Measurements from ENCODE around the gene ID1. TPM values are rescaled to one million over a fixed set of nuclear protein-coding genes. Genes with fewer than 3 reads are reported as not detected.
A peak's percentile ranks its signal among the peaks of the same experiment; 100 is the strongest.

The ID1 gene
- total RNA-seq, 1 experiment from 2014 or later, result 360 TPM

DNA sequence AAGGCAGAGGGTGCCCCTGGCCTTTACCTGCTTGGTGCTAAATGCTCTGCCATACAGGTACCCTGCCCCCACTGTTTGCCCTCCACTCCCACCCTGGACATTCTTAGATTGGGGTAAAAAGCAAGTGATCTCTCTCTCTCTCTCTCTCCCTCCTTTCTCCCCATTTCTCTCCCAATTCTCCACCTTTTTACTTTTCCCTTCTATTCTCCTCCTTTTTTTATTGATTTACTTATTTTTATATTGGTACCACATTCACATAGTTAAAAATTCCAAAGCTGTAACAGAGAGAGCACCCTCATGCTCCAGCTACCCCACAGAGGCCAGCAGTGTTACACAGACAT, 37.7 kb upstream of the ID1 start:
- no peak overlapping the region for H3K9ac ChIP-seq (ENCODE audit: extremely low read depth, insufficient read length, low read length)
- H4K5ac ChIP-seq (ENCODE audit: insufficient read length, low read depth, low read length), result no peak overlapping the region
- no peak overlapping the region for H2AK5ac ChIP-seq (ENCODE audit: insufficient read length, low read length)
- Mint-ChIP-seq H3K4me3 (no peak overlapping the region; a peak in 1 of 5 replicates), H3K27ac (peak overlapping the region in 1 of 3 experiments; percentile 26; a peak in 3 of 7 replicates), H3K36me3 (ENCODE audit: insufficient read depth in 1 of 3, low read depth in 3 of 3) (peaks cover 14 to 67% (median 14%) of the 10 kb centered on the region in 3 experiments; a peak in 6 of 7 replicates), H3K27me3 (ENCODE audit: low read depth) (no peaks in the 10 kb centered on the region; the same call in 1 of the 2 replicates), H3K9me3 (no peaks in the 10 kb centered on the region), H3K4me1 (peaks cover 37 to 57% of the 10 kb centered on the region in 2 experiments)
- H4K20me1 ChIP-seq (ENCODE audit: control insufficient read depth, insufficient read depth, insufficient read length), result no peaks in the 10 kb centered on the region
- H3K4me1 ChIP-seq (ENCODE audit: insufficient read depth, low read length), result no peaks in the 10 kb centered on the region; the same call in 1 of the 2 replicates
- no peak overlapping the region for H3K4me2 ChIP-seq (ENCODE audit: insufficient read depth, insufficient read length, low read length)
- no peak overlapping the region for H4K91ac ChIP-seq (ENCODE audit: insufficient read length, low read depth, low read length)
- no peak overlapping the region for H3T11ph ChIP-seq (ENCODE audit: low read length)
- H2AFZ ChIP-seq (ENCODE audit: low read length), result no peak overlapping the region
- H2BK20ac ChIP-seq (ENCODE audit: low read depth, low read length, poor library complexity, severe bottlenecking), result no peak overlapping the region
- H3K56ac ChIP-seq (ENCODE audit: insufficient read length, low read depth, low read length), result no peak overlapping the region
- no peaks in the 10 kb centered on the region for H3K9me3 ChIP-seq (ENCODE audit: control insufficient read depth, low read depth, low read length)
- H2BK12ac ChIP-seq (ENCODE audit: insufficient read length, low read depth, low read length), result no peak overlapping the region
- H3K4ac ChIP-seq (ENCODE audit: low read depth, low read length), result no peak overlapping the region
- H3K23ac ChIP-seq (ENCODE audit: insufficient read length, low read depth, low read length), result no peak overlapping the region
- H2BK120ac ChIP-seq (ENCODE audit: low read depth, low read length, poor library complexity, severe bottlenecking), result no peak overlapping the region
- H2BK5ac ChIP-seq (ENCODE audit: insufficient read length, low read length), result no peak overlapping the region
- peaks cover 3% of the 10 kb centered on the region for H3K23me2 ChIP-seq (ENCODE audit: insufficient read length, low read depth, low read length, poor library complexity, severe bottlenecking)
- H3K79me1 ChIP-seq (ENCODE audit: insufficient read depth, low read depth, low read length, poor library complexity, severe bottlenecking), result no peaks in the 10 kb centered on the region
- H3K18ac ChIP-seq (ENCODE audit: insufficient read length, low read depth, low read length), result no peak overlapping the region
- no peak for DNase-seq
- no peak for TF ChIP-seq CTCF (conservative IDR thresholded peaks at IDR 0.05)
- H3K79me2 ChIP-seq (ENCODE audit: insufficient read depth, low read length), result no peaks in the 10 kb centered on the region
- H2BK15ac ChIP-seq (ENCODE audit: low read depth, low read length), result no peak overlapping the region
- H3K27ac ChIP-seq (ENCODE audit: insufficient read length, low read depth, low read length), result no peak overlapping the region
- H3K14ac ChIP-seq (ENCODE audit: insufficient read depth, low read length), result no peak overlapping the region
- H4K8ac ChIP-seq (replicated peaks; ENCODE audit: insufficient read length, low read depth, low read length), result no peak overlapping the region
- H3K27me3 ChIP-seq (ENCODE audit: insufficient read depth, low read length), result no peaks in the 10 kb centered on the region
